MM.1S (cell line): ENCODE results near the gene PIK3R4.

Experiments used
- EZH2 ChIP-seq: fragments of 300-600 bp; sonication (generic); optimal IDR thresholded peaks from 2 replicates; pipeline ENCODE3; 2017; ENCODE audit warnings: low read depth, mild to moderate bottlenecking, antibody characterized with exemption, low read length, mixed read lengths
- EZH2phosphoT487 ChIP-seq: fragments of 300-600 bp; sonication (generic); IDR thresholded peaks from 2 replicates; pipeline ENCODE4 v1.6.1; 2018; ENCODE audit warnings: antibody characterized with exemption, low read length
- TF ChIP-seq, protein P1 (sequence below): fragments of 300-600 bp; sonication (generic); IDR thresholded peaks from 2 replicates; pipeline ENCODE4 v1.5.1; 2016; ENCODE audit warnings: antibody characterized with exemption, low read length, mixed read lengths

DNA sequence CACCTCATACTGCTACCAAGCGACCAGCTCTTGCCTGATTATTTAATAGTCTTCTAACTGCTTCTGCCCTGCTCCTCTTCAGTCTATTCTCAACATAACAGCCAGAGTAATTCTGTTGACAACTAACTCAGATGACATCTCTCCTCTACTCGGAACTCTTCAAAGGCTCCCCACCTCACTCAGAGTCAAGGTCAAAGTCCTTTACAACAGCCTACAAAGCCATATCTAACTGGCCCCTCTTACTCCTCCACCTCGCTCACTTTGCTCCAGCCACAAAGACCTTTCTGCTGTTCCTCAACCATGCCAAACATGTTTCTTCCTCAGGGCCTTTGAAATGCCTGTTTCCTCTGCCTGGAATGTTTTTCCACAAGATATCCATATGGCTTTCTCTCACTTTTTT is 43.6 kb downstream of the PIK3R4 start:
- TF ChIP-seq, protein P1, sequence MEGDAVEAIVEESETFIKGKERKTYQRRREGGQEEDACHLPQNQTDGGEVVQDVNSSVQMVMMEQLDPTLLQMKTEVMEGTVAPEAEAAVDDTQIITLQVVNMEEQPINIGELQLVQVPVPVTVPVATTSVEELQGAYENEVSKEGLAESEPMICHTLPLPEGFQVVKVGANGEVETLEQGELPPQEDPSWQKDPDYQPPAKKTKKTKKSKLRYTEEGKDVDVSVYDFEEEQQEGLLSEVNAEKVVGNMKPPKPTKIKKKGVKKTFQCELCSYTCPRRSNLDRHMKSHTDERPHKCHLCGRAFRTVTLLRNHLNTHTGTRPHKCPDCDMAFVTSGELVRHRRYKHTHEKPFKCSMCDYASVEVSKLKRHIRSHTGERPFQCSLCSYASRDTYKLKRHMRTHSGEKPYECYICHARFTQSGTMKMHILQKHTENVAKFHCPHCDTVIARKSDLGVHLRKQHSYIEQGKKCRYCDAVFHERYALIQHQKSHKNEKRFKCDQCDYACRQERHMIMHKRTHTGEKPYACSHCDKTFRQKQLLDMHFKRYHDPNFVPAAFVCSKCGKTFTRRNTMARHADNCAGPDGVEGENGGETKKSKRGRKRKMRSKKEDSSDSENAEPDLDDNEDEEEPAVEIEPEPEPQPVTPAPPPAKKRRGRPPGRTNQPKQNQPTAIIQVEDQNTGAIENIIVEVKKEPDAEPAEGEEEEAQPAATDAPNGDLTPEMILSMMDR: no peak
- TF ChIP-seq EZH2phosphoT487 (no peak), EZH2 (no peak)
